A549 (cell line): ENCODE measurements around the gene ZNF23. TPM values are rescaled to one million over a fixed set of nuclear protein-coding genes. Genes with fewer than 3 reads are reported as not detected.

ENCODE experiments used
- ATAC-seq, 2 experiments: fragments of 200-7000 bp in 1 of 2; fragments of >200 bp in 1 of 2; cut with Nextera tagmentation in 1 of 2; cut with Tn5 transposase in 1 of 2; 3 replicates each; pipeline versions ENCODE4 v1.8.0 to v1.9.1; 2018 to 2020; ENCODE audit warnings: mild to moderate bottlenecking in 1 of 2, moderate library complexity in 1 of 2
- CTCF ChIA-PET: fragments of 300-600 bp; sonication (Branson Sonifier 250); formaldehyde crosslinking; extraction: SDS; loops from one replicate; lab custom pipeline; 2021; ENCODE audit warnings: antibody characterized with exemption, inconsistent platforms; lab: Yijun Ruan, JAX
- POLR2A ChIA-PET: fragments of 350-600 bp; formaldehyde crosslinking; extraction: SDS; loops from one replicate; lab custom pipeline; 2021; ENCODE audit warnings: antibody characterized with exemption, inconsistent platforms; lab: Yijun Ruan, JAX
- DNase-seq, 2 experiments: peaks; one replicate each; pipeline versions ENCODE4 v3.0.0 to v3.0.0-alpha.2; 2011 to 2016; ENCODE audit warnings: low read depth in 1 of 2, low spot score in 1 of 2
- FAIRE-seq: peaks from 2 replicates; lab custom pipeline; 2011; peaks lifted over from hg19 to GRCh38; lab: Jason Lieb, UNC
- H3K27ac ChIP-seq, 2 experiments: fragments of >200 bp; sonication (Bioruptor Twin); formaldehyde crosslinking; 3 replicates each; pipeline ENCODE4 v1.5.1; 2016 to 2017
- H3K4me1 ChIP-seq: fragments of >200 bp; sonication (Bioruptor Twin); formaldehyde crosslinking; 3 replicates; pipeline ENCODE4 v1.6.1; 2016
- H3K4me2 ChIP-seq: fragments of >200 bp; sonication (Bioruptor Twin); formaldehyde crosslinking; 3 replicates; pipeline ENCODE4 v1.6.1; 2016
- H3K4me3 ChIP-seq: fragments of >200 bp; sonication (Bioruptor Twin); formaldehyde crosslinking; 3 replicates; pipeline ENCODE4 v1.5.1; 2016
- H3K9me3 ChIP-seq: fragments of >200 bp; sonication (Bioruptor Twin); formaldehyde crosslinking; 3 replicates; pipeline ENCODE4 v1.6.1; 2016
- BCL3 ChIP-seq: fragments of >200 bp; sonication (Bioruptor Twin); formaldehyde crosslinking; IDR thresholded peaks from 3 replicates; pipeline ENCODE4 v1.6.1; 2016
- BHLHE40 ChIP-seq: IDR thresholded peaks from 2 replicates; pipeline ENCODE4 v1.6.1; 2012; ENCODE audit warnings: low read depth, low read length, inconsistent platforms
- CBX8 ChIP-seq: fragments of 200-600 bp; sonication (generic); IDR thresholded peaks from 2 replicates; pipeline ENCODE4 v1.6.1; 2016
- CHD2 ChIP-seq: fragments of 150-350 bp; IDR thresholded peaks from 2 replicates; pipeline ENCODE4 v1.6.1; 2014; ENCODE audit warnings: low read length; ENCODE audit not compliant: partially characterized antibody
- E2F6 ChIP-seq: IDR thresholded peaks from 2 replicates; pipeline ENCODE4 v1.6.1; 2012; ENCODE audit warnings: low read depth, borderline replicate concordance
- EP300 ChIP-seq, 2 experiments: fragments of >200 bp; sonication (Bioruptor Twin); formaldehyde crosslinking; IDR thresholded peaks; 2 replicates in 1 of 2; 3 replicates in 1 of 2; pipeline ENCODE4 v1.6.1; 2016 to 2017
- GATA3 ChIP-seq: IDR thresholded peaks from 2 replicates; pipeline ENCODE4 v1.6.1; 2012; ENCODE audit warnings: borderline replicate concordance
- HDAC2 ChIP-seq: fragments of 200-600 bp; sonication (generic); IDR thresholded peaks from 2 replicates; pipeline ENCODE4 v1.6.1; 2016
- HES2 ChIP-seq: fragments of >200 bp; sonication (Bioruptor Twin); formaldehyde crosslinking; IDR thresholded peaks from 2 replicates; pipeline ENCODE4 v1.6.1; 2016
- HMGXB4 ChIP-seq: fragments of 250-450 bp; sonication (Bioruptor Pico); IDR thresholded peaks from 2 replicates; pipeline ENCODE4 v1.5.0; 2021; ENCODE audit warnings: mild to moderate bottlenecking, moderate library complexity, borderline replicate concordance
- HOXB5 ChIP-seq: fragments of 250-450 bp; sonication (Bioruptor Pico); IDR thresholded peaks from 2 replicates; pipeline ENCODE4 v1.5.0; 2020; ENCODE audit warnings: mild to moderate bottlenecking, moderate library complexity
- JUN ChIP-seq, 2 experiments: fragments of >200 bp; sonication (Bioruptor Twin); formaldehyde crosslinking; IDR thresholded peaks; 2 replicates in 1 of 2; 3 replicates in 1 of 2; pipeline ENCODE4 v1.6.1; 2016 to 2017
- KDM1A ChIP-seq: fragments of 200-600 bp; sonication (generic); IDR thresholded peaks from 2 replicates; pipeline ENCODE4 v1.6.1; 2016; ENCODE audit warnings: low read depth, mild to moderate bottlenecking
- KDM5A ChIP-seq: fragments of 200-600 bp; sonication (generic); IDR thresholded peaks from 2 replicates; pipeline ENCODE4 v1.6.1; 2016; ENCODE audit warnings: antibody characterized with exemption, mild to moderate bottlenecking
- MAZ ChIP-seq: fragments of 150-350 bp; IDR thresholded peaks from 2 replicates; pipeline ENCODE4 v1.6.1; 2014; ENCODE audit warnings: antibody characterized with exemption, low read depth, low read length, borderline replicate concordance
- NFE2L2 ChIP-seq: fragments of 150-350 bp; conservative IDR thresholded peaks from 2 replicates; pipeline ENCODE4 v1.6.1; 2014; ENCODE audit warnings: low read length
- NPAS2 ChIP-seq: fragments of 250-450 bp; sonication (Bioruptor Pico); IDR thresholded peaks from 2 replicates; pipeline ENCODE4 v1.8.0; 2022; ENCODE audit warnings: mild to moderate bottlenecking, moderate library complexity, borderline replicate concordance
- NR3C1 ChIP-seq: fragments of >200 bp; sonication (Bioruptor Twin); formaldehyde crosslinking; IDR thresholded peaks from 3 replicates; pipeline ENCODE4 v1.6.1; 2017
- PBX3 ChIP-seq: IDR thresholded peaks from 2 replicates; pipeline ENCODE4 v1.6.1; 2012
- POLR2A ChIP-seq: IDR thresholded peaks from 2 replicates; pipeline ENCODE4 v1.6.1; 2012; ENCODE audit warnings: mild to moderate bottlenecking, low read length
- RAD21 ChIP-seq, 2 experiments: fragments of >200 bp in 1 of 2; sonication (Bioruptor Twin) in 1 of 2; formaldehyde crosslinking in 1 of 2; IDR thresholded peaks in 1 of 2; conservative IDR thresholded peaks in 1 of 2; 2 replicates in 1 of 2; 3 replicates in 1 of 2; pipeline ENCODE4 v1.6.1; 2012 to 2018; ENCODE audit warnings: inconsistent platforms in 1 of 2
- RFX5 ChIP-seq: fragments of 450-650 bp; IDR thresholded peaks from 2 replicates; pipeline ENCODE4 v1.7.1; 2014; ENCODE audit warnings: antibody characterized with exemption, mild to moderate bottlenecking, moderate library complexity
- SREBF2 ChIP-seq: fragments of 450-650 bp; IDR thresholded peaks from 2 replicates; pipeline ENCODE4 v1.6.1; 2014; ENCODE audit warnings: mild to moderate bottlenecking, moderate library complexity
- WGBS: methylation state at CpG from one replicate; pipeline ENCODE4 v1.1.6; 2017; ENCODE audit errors: missing lambda C conversion rate; 5-methylcytosine and 5-hydroxymethylcytosine counted together
- polyA plus RNA-seq, 4 experiments: library from polyadenylated mRNA; depleted of rRNA in 3 of 4; stranded (reverse); fragments of >200 nt; fragmentation: RNase III in 1 of 4; extraction: RNeasy Plus Mini Kit Qiagen cat#74134 plus additional on column Dnase treatment in 1 of 4; gene quantifications; 2 replicates in 3 of 4; 3 replicates in 1 of 4; pipeline ENCODE4 v1.2.3, GENCODE V29; 2011 to 2017

ZNF23 gene
- polyA plus RNA-seq, 2 of the 4 experiments (the other 2 are of a cell fraction) = 7.1 to 8.7 TPM

GRCh38 chr16:71449020-71449419 is 13.0 kb downstream of the ZNF23 start:
- Histone ChIP-seq H3K4me3 (no peak overlapping the region), H3K27ac (no peak overlapping the region), H3K9me3 (peaks cover 97% of the 10 kb centered on the region), H3K4me2 (no peak overlapping the region), H3K4me1 (no peaks in the 10 kb centered on the region)
- TF ChIP-seq GATA3 (peak; percentile 8; the same call in 1 of the 2 replicates), KDM1A (peak; percentile 58; the same call in 1 of the 2 replicates), RAD21 (conservative IDR thresholded peaks at IDR 0.05 in 1 of 2, IDR thresholded peaks at IDR 0.05 in 1 of 2) (no peak)
- CTCF ChIA-PET = interaction anchor here (1.2 kb wide), 1 partner anchor 49 kb away, joined by 3 read pairs; no protein-coding TSS in a partner anchor
- DNase-seq (no peak), FAIRE-seq (no peak), ATAC-seq (no peak)
- WGBS = 94% methylated on average over 3 of the region's 3 CpGs
- POLR2A ChIA-PET = no interaction called here

- 90% methylated on average over 7 of the region's 7 CpGs for WGBS
- TF ChIP-seq GATA3 (peak; percentile 36; the same call in 1 of the 2 replicates), EP300 (IDR thresholded peaks at IDR 0.05) (no peak), POLR2A (no peak), HES2 (no peak), SREBF2 (no peak)
- H3K4me1 ChIP-seq = no peaks in the 10 kb centered on the region
- DNase-seq (no peak), FAIRE-seq (no peak), ATAC-seq (no peak)
- no peak overlapping the region for H3K4me3 ChIP-seq
- no peak overlapping the region for H3K4me2 ChIP-seq
- ChIA-PET CTCF (interaction anchor here (1.2 to 1.3 kb wide), 2 partner anchors 36 to 43 kb away, joined by 3 to 4 read pairs; no protein-coding TSS in a partner anchor), POLR2A (no interaction called here)
- H3K27ac ChIP-seq = no peak overlapping the region
- peaks cover 97% of the 10 kb centered on the region for H3K9me3 ChIP-seq
Observed at GRCh38 chr16:71448274-71448866, 13.7 kb downstream of the ZNF23 start.

GRCh38 chr16:71443714-71444113 is 18.3 kb downstream of the ZNF23 start:
- TF ChIP-seq NPAS2 (CRISPR knock-in tag) = no peak
- TF ChIP-seq HMGXB4 = no peak
- no peak for TF ChIP-seq EP300 (IDR thresholded peaks at IDR 0.05)
- TF ChIP-seq, all 56 proteins: peak for 0
- H3K9me3 ChIP-seq = peaks cover 71% of the 10 kb centered on the region
- H3K4me3 ChIP-seq = no peak overlapping the region
- FAIRE-seq = no peak
- ATAC-seq = no peak
- H3K4me2 ChIP-seq = no peak overlapping the region
- ChIA-PET CTCF (no interaction called here), POLR2A (no interaction called here)
- no peaks in the 10 kb centered on the region for H3K4me1 ChIP-seq
- no peak overlapping the region for H3K27ac ChIP-seq
- no peak for DNase-seq
- WGBS = 59% methylated on average over 4 of the region's 6 CpGs

- ChIA-PET POLR2A (no interaction called here), CTCF (interaction anchor here (0.9 kb wide), 1 partner anchor 58 kb away, joined by 3 read pairs; no protein-coding TSS in a partner anchor)
- FAIRE-seq (no peak), DNase-seq (no peak), ATAC-seq (no peak)
- Histone ChIP-seq H3K4me1 (no peaks in the 10 kb centered on the region), H3K9me3 (peaks cover 55% of the 10 kb centered on the region)
- 69% methylated on average over 6 of the region's 13 CpGs for WGBS
- no peak for TF ChIP-seq E2F6
- TF ChIP-seq RFX5 = no peak
- TF ChIP-seq CBX8 = no peak
- no peak for TF ChIP-seq MAZ
- TF ChIP-seq JUN (IDR thresholded peaks at IDR 0.05) = no peak
- TF ChIP-seq BHLHE40 = no peak
- no peak for TF ChIP-seq HDAC2
- no peak for TF ChIP-seq HES2
- no peak for TF ChIP-seq CHD2
- TF ChIP-seq EP300 (IDR thresholded peaks at IDR 0.05) = no peak
- TF ChIP-seq HOXB5 (CRISPR knock-in tag) = no peak
- no peak for TF ChIP-seq BCL3
- no peak for TF ChIP-seq KDM1A
- no peak for TF ChIP-seq PBX3
- no peak for TF ChIP-seq KDM5A
- TF ChIP-seq NFE2L2 = no peak
- TF ChIP-seq NR3C1 = no peak
- TF ChIP-seq, all 56 proteins: peak for 0
- Histone ChIP-seq H3K4me3 (no peak within 1 kb of the TSS), H3K4me2 (no peak within 1 kb of the TSS), H3K27ac (no peak within 1 kb of the TSS)
Observed at GRCh38 chr16:71442051-71442440, 20.0 kb downstream of the ZNF23 start, which contains the start of gene TLE7. TSS of gene TLE7 (minus strand) at chr16:71442054. CDS start at chr16:71433324, 8,730 bp downstream.
